Measurements from ENCODE around the gene TRMT1.

GRCh38 chr19:13138916-13139198, 22.3 kb upstream of the TRMT1 start:
- TF ChIP-seq POLR2AphosphoS5 (IDR thresholded peaks at IDR 0.05) (no peak), EP300 (IDR thresholded peaks at IDR 0.05) (no peak)
